Measurements from ENCODE around the gene RMC1. TPM values are rescaled to one million over a fixed set of nuclear protein-coding genes. Genes with fewer than 3 reads are reported as not detected.
"Not testable (repeated sequence)": the region's sequence is repeated elsewhere in the genome, so short reads cannot be mapped to it uniquely, and the experiment has no call there.

The RMC1 gene
- total and polyA plus RNA-seq, 12 donors, result 10.2 to 61.7 (median 24.4) TPM

GRCh38 chr18:23551978-23552377, 48.7 kb downstream of the RMC1 start:
- H3K27me3 ChIP-seq, result no peaks in the 10 kb centered on the region
- no peak overlapping the region for H3K27ac ChIP-seq
- H3K4me3 ChIP-seq, result no peak overlapping the region
- no peak for DNase-seq
- 32 to 89% (median 67%) methylated on average over 3 of the region's 3 CpGs for WGBS, 4 donors
- H3K9me3 ChIP-seq (replicated peaks in 1 of 3), result no peaks in the 10 kb centered on the region
- TF ChIP-seq POLR2A (IDR thresholded peaks at IDR 0.05) (no peak), CTCF (IDR thresholded peaks at IDR 0.05) (no peak)
- intact Hi-C loops (cut with DNase I), result no loop called here
- H3K36me3 ChIP-seq (replicated peaks in 1 of 2), result peaks cover 0 to 72% of the 10 kb centered on the region in 2 donors
- peaks cover 0 to 8% of the 10 kb centered on the region in 2 donors for H3K4me1 ChIP-seq (replicated peaks in 1 of 2)

- Histone ChIP-seq H3K27me3 (no peaks in the 10 kb centered on the region), H3K9me3 (replicated peaks in 1 of 3) (no peaks in the 10 kb centered on the region), H3K36me3 (replicated peaks in 1 of 2) (peaks cover 0 to 68% of the 10 kb centered on the region in 2 donors), H3K4me3 (no peak overlapping the region), H3K4me1 (replicated peaks in 1 of 2) (peaks cover 0 to 8% of the 10 kb centered on the region in 2 donors), H3K27ac (no peak overlapping the region)
- no peak for DNase-seq
- WGBS, 4 donors, result 83 to 90% (median 88%) methylated on average over 11 of the region's 11 CpGs
- intact Hi-C loops (cut with DNase I), result no loop called here
- no peak for TF ChIP-seq CTCF (IDR thresholded peaks at IDR 0.05)
- TF ChIP-seq POLR2A (IDR thresholded peaks at IDR 0.05), result no peak
Observed at GRCh38 chr18:23552505-23552904, 49.2 kb downstream of the RMC1 start.

DNA sequence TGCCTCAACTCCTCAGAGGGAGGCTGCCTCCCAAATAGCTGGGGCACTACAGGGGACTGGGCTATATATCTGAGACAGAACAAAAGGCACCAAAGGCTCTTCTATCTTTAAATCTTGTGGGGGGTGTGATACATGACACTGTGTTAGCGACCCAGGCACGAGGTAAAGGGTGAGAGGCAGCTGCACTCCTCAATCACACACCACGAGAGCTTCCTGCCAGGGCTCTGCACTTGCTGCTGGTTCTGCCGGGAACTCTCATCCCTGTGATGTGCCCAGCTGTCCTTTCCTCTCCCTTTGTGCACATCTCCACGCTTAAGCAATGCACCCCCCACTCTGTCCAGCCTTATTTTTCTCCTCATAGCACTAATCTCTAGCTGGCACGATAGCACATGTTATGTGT, 50.6 kb downstream of the RMC1 start:
- Histone ChIP-seq H3K4me1 (replicated peaks in 1 of 2) (peaks cover 0 to 8% of the 10 kb centered on the region in 2 donors), H3K27ac (no peak overlapping the region), H3K27me3 (no peaks in the 10 kb centered on the region), H3K4me3 (no peak overlapping the region), H3K36me3 (replicated peaks in 1 of 2) (peaks cover 0 to 71% of the 10 kb centered on the region in 2 donors), H3K9me3 (replicated peaks in 1 of 3) (no peaks in the 10 kb centered on the region)
- DNase-seq, result no peak
- TF ChIP-seq CTCF (IDR thresholded peaks at IDR 0.05) (no peak), POLR2A (IDR thresholded peaks at IDR 0.05) (no peak)
- intact Hi-C loops (cut with DNase I), result no loop called here
- WGBS, 4 donors, result 81 to 93% (median 88%) methylated on average over 6 of the region's 6 CpGs

GRCh38 chr18:23556145-23556780, 53.0 kb downstream of the RMC1 start:
- no peak for DNase-seq
- Histone ChIP-seq H3K4me3 (no peak overlapping the region), H3K27me3 (no peaks in the 10 kb centered on the region), H3K9me3 (replicated peaks in 1 of 3) (no peaks in the 10 kb centered on the region), H3K36me3 (replicated peaks in 1 of 2) (peaks cover 0 to 80% of the 10 kb centered on the region in 2 donors), H3K27ac (no peak overlapping the region), H3K4me1 (replicated peaks in 1 of 2) (peaks cover 0 to 8% of the 10 kb centered on the region in 2 donors)
- intact Hi-C loops (cut with DNase I), result no loop called here
- WGBS, 4 donors, result 95 to 96% (median 95%) methylated on average over 17 to 19 of the region's 19 CpGs
- TF ChIP-seq POLR2A (IDR thresholded peaks at IDR 0.05) (no peak), CTCF (IDR thresholded peaks at IDR 0.05) (no peak)

GRCh38 chr18:23557511-23557910, 54.2 kb downstream of the RMC1 start:
- DNase-seq; intact Hi-C loops (cut with DNase I); H3K4me1 ChIP-seq (replicated peaks in 1 of 2); H3K27ac ChIP-seq; H3K27me3 ChIP-seq; H3K4me3 ChIP-seq; H3K9me3 ChIP-seq (replicated peaks in 1 of 3): not testable (repeated sequence)
- peaks cover 0 to 78% of the 10 kb centered on the region in 2 donors for H3K36me3 ChIP-seq (replicated peaks in 1 of 2)
- 92 to 99% (median 96%) methylated on average over 8 of the region's 8 CpGs for WGBS, 4 donors
